Neural cell (in vitro differentiated cells): ENCODE measurements around the gene FKBP2. TPM values are rescaled to one million over a fixed set of nuclear protein-coding genes. Genes with fewer than 3 reads are reported as not detected.

Experiments
- H2AFZ ChIP-seq: fragments of 200-600, 300-800 bp; sonication (generic), shearing (Covaris generic); 2 replicates; pipeline ENCODE4 v1.6.0; 2014; ENCODE audit warnings: low read depth, mild to moderate bottlenecking, antibody characterized with exemption, low read length, moderate library complexity
- H3F3A ChIP-seq: fragments of 200-600 bp; shearing (Covaris generic); 2 replicates; pipeline ENCODE4 v1.6.1; 2016; ENCODE audit warnings: mild to moderate bottlenecking, moderate library complexity, mixed read lengths, antibody characterized with exemption, low read length; ENCODE audit not compliant: insufficient read depth, poor library complexity, severe bottlenecking
- H3K27ac ChIP-seq: fragments of 200-600, 300-800 bp; sonication (generic), shearing (Covaris generic); 2 replicates; pipeline ENCODE4 v1.5.1; 2014; ENCODE audit warnings: mild to moderate bottlenecking, low read length, moderate library complexity
- H3K27me3 ChIP-seq: fragments of 300-800, 200-600 bp; sonication (generic), shearing (Covaris generic); 2 replicates; pipeline ENCODE4 v1.6.0; 2014; ENCODE audit warnings: mild to moderate bottlenecking, low read depth, low read length, moderate library complexity; ENCODE audit not compliant: insufficient read depth
- H3K36me3 ChIP-seq: fragments of 300-800, 200-600 bp; sonication (generic), shearing (Covaris generic); 2 replicates; pipeline ENCODE4 v1.5.1; 2014; ENCODE audit warnings: mild to moderate bottlenecking, antibody characterized with exemption, low read length, moderate library complexity; ENCODE audit not compliant: insufficient read depth
- H3K4me2 ChIP-seq: fragments of 300-800, 200-600 bp; sonication (generic), shearing (Covaris generic); 2 replicates; pipeline ENCODE4 v1.6.0; 2014; ENCODE audit warnings: mild to moderate bottlenecking, low read length
- H3K4me3 ChIP-seq: fragments of 300-800, 200-600 bp; sonication (generic), shearing (Covaris generic); 2 replicates; pipeline ENCODE4 v1.5.1; 2014; ENCODE audit warnings: mild to moderate bottlenecking, low read length, moderate library complexity
- H3K79me2 ChIP-seq: fragments of 200-600 bp; shearing (Covaris generic); replicated peaks from 2 replicates; pipeline ENCODE4 v1.6.0; 2014; ENCODE audit warnings: mild to moderate bottlenecking, low read length, moderate library complexity; ENCODE audit not compliant: insufficient read depth
- H3K9ac ChIP-seq: fragments of 300-800, 200-600 bp; sonication (generic), shearing (Covaris generic); 2 replicates; pipeline ENCODE4 v1.6.1; 2016; ENCODE audit warnings: mild to moderate bottlenecking, low read length, mixed read lengths
- H3K9me2 ChIP-seq: fragments of 200-600 bp; shearing (Covaris generic); 2 replicates; pipeline ENCODE4 v1.6.1; 2016; ENCODE audit warnings: mild to moderate bottlenecking, low read length, mixed read lengths; ENCODE audit not compliant: insufficient read depth
- H3K9me3 ChIP-seq: fragments of 200-600, 300-800 bp; sonication (generic), shearing (Covaris generic); 2 replicates; pipeline ENCODE4 v1.6.1; 2016; ENCODE audit warnings: mild to moderate bottlenecking, mixed run types, low read length, moderate library complexity, mixed read lengths
- H4K20me1 ChIP-seq: fragments of 200-600 bp; shearing (Covaris generic); 2 replicates; pipeline ENCODE4 v1.6.1; 2016; ENCODE audit warnings: mild to moderate bottlenecking, mixed run types; ENCODE audit not compliant: insufficient read depth
- EP300 ChIP-seq: fragments of 450-650 bp; conservative IDR thresholded peaks from 2 replicates; pipeline ENCODE4 v1.6.1; 2014; ENCODE audit warnings: antibody characterized with exemption, mild to moderate bottlenecking, moderate library complexity; ENCODE audit not compliant: poor library complexity, severe bottlenecking
- EZH2 ChIP-seq: fragments of 200-600, 300-800 bp; shearing (Covaris generic), sonication (generic); IDR thresholded peaks from 2 replicates; pipeline ENCODE4 v1.6.1; 2014; ENCODE audit warnings: antibody characterized with exemption, low read length, borderline replicate concordance, mild to moderate bottlenecking; ENCODE audit not compliant: insufficient read depth, poor library complexity, severe bottlenecking
- MXI1 ChIP-seq: fragments of 450-650 bp; conservative IDR thresholded peaks from 2 replicates; pipeline ENCODE4 v1.6.1; 2014; ENCODE audit warnings: antibody characterized with exemption, mild to moderate bottlenecking; ENCODE audit not compliant: poor library complexity, severe bottlenecking
- POLR2AphosphoS5 ChIP-seq: IDR thresholded peaks from 2 replicates; pipeline ENCODE4 v1.6.1; 2012
- RAD21 ChIP-seq: fragments of 450-650 bp; conservative IDR thresholded peaks from 2 replicates; pipeline ENCODE4 v1.6.1; 2014; ENCODE audit warnings: antibody characterized with exemption, mild to moderate bottlenecking, moderate library complexity
- SMC3 ChIP-seq: fragments of 450-650 bp; conservative IDR thresholded peaks from 2 replicates; pipeline ENCODE4 v1.6.1; 2014; ENCODE audit warnings: antibody characterized with exemption, mild to moderate bottlenecking, moderate library complexity; ENCODE audit not compliant: poor library complexity
- TAF1 ChIP-seq: IDR thresholded peaks from 2 replicates; pipeline ENCODE4 v1.6.1; 2012; ENCODE audit warnings: low read depth
- polyA plus RNA-seq: library from polyadenylated mRNA; depleted of rRNA; stranded (reverse); fragments of >200 nt; gene quantifications from 2 replicates; pipeline ENCODE4 v1.2.3, GENCODE V29; 2014
- TF ChIP-seq, protein P1 (sequence below): fragments of 450-650 bp; IDR thresholded peaks from 2 replicates; pipeline ENCODE4 v1.5.1; 2014; ENCODE audit warnings: antibody characterized with exemption, mild to moderate bottlenecking, moderate library complexity; ENCODE audit not compliant: poor library complexity, severe bottlenecking
- TF ChIP-seq, protein P2 (sequence below): IDR thresholded peaks from 2 replicates; pipeline ENCODE4 v1.6.1; 2012; ENCODE audit warnings: borderline replicate concordance

Gene FKBP2
- polyA plus RNA-seq, 1 donor from 2014 or later = 47.4 TPM

DNA sequence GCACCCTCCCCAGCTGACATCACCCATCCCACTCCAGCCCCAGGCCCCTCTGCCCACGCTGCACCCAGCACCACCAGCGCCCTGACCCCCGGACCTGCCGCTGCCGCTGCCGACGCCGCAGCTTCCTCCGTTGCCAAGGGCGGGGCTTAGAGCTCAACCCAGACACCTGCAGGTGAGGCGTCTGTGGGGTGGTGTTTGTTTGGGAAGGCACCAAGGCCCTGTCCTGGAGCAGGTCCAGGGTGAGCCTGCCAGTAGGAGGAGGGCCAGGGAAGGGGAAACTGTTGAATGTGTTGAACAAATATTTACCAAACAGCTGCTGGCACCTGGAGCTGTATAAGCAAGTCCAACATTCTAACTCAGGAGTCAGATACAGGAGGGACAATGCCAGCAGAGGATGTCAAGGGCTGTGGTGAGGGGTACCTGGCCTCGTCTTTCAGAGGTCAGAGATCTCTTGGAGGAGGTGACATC is 3.4 kb upstream of the FKBP2 start:
- H4K20me1 ChIP-seq = no peaks in the 10 kb centered on the region
- H3K36me3 ChIP-seq = no peaks in the 10 kb centered on the region
- H3K9me3 ChIP-seq = no peaks in the 10 kb centered on the region
- H3K79me2 ChIP-seq = no peaks in the 10 kb centered on the region
- H3K9ac ChIP-seq = no peak overlapping the region
- no peaks in the 10 kb centered on the region for H3K9me2 ChIP-seq
- H3F3A ChIP-seq = no peaks in the 10 kb centered on the region
- H3K27me3 ChIP-seq = peaks cover 8% of the 10 kb centered on the region
- no peak overlapping the region for H2AFZ ChIP-seq
- no peak for TF ChIP-seq SMC3
- TF ChIP-seq EZH2 = no peak
- TF ChIP-seq, protein P1, sequence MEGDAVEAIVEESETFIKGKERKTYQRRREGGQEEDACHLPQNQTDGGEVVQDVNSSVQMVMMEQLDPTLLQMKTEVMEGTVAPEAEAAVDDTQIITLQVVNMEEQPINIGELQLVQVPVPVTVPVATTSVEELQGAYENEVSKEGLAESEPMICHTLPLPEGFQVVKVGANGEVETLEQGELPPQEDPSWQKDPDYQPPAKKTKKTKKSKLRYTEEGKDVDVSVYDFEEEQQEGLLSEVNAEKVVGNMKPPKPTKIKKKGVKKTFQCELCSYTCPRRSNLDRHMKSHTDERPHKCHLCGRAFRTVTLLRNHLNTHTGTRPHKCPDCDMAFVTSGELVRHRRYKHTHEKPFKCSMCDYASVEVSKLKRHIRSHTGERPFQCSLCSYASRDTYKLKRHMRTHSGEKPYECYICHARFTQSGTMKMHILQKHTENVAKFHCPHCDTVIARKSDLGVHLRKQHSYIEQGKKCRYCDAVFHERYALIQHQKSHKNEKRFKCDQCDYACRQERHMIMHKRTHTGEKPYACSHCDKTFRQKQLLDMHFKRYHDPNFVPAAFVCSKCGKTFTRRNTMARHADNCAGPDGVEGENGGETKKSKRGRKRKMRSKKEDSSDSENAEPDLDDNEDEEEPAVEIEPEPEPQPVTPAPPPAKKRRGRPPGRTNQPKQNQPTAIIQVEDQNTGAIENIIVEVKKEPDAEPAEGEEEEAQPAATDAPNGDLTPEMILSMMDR = no peak
- TF ChIP-seq MXI1 = no peak
- TF ChIP-seq RAD21 = no peak
- TF ChIP-seq TAF1 = no peak
- no peak for TF ChIP-seq POLR2AphosphoS5
- no peak overlapping the region for H3K27ac ChIP-seq
- no peak overlapping the region for H3K4me2 ChIP-seq
- no peak overlapping the region for H3K4me3 ChIP-seq

DNA sequence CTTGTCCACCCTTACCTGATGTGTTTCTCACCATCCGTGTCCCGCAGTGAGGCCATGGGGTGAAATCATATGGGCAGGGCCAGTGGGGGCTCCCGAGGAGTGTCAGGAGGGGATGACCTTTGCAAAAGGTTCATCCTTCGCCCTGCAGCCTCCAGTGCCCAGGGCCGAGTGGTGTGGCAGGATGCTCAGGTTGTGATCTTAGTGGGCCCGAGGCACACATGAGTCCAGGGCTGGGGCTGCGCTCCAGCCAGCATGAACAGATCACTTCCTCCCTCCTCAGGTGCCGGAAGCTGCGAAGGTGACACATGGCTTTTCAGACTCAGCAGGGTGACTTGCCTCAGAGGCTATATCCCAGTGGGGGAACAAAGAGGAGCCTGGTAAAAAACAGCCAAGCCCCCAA is 2.8 kb upstream of the FKBP2 start:
- no peak overlapping the region for H3K27ac ChIP-seq
- TF ChIP-seq, protein P2, sequence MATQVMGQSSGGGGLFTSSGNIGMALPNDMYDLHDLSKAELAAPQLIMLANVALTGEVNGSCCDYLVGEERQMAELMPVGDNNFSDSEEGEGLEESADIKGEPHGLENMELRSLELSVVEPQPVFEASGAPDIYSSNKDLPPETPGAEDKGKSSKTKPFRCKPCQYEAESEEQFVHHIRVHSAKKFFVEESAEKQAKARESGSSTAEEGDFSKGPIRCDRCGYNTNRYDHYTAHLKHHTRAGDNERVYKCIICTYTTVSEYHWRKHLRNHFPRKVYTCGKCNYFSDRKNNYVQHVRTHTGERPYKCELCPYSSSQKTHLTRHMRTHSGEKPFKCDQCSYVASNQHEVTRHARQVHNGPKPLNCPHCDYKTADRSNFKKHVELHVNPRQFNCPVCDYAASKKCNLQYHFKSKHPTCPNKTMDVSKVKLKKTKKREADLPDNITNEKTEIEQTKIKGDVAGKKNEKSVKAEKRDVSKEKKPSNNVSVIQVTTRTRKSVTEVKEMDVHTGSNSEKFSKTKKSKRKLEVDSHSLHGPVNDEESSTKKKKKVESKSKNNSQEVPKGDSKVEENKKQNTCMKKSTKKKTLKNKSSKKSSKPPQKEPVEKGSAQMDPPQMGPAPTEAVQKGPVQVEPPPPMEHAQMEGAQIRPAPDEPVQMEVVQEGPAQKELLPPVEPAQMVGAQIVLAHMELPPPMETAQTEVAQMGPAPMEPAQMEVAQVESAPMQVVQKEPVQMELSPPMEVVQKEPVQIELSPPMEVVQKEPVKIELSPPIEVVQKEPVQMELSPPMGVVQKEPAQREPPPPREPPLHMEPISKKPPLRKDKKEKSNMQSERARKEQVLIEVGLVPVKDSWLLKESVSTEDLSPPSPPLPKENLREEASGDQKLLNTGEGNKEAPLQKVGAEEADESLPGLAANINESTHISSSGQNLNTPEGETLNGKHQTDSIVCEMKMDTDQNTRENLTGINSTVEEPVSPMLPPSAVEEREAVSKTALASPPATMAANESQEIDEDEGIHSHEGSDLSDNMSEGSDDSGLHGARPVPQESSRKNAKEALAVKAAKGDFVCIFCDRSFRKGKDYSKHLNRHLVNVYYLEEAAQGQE = no peak
- TF ChIP-seq TAF1 (no peak), RAD21 (no peak), SMC3 (no peak), EP300 (no peak), MXI1 (no peak)
- TF ChIP-seq, protein P1 = no peak
- H3K9ac ChIP-seq = no peak overlapping the region

More for the DNA sequence above, 2.8 kb upstream of the FKBP2 start:
- Histone ChIP-seq H3K79me2 (no peaks in the 10 kb centered on the region), H3K4me2 (no peak overlapping the region), H3K36me3 (no peaks in the 10 kb centered on the region), H4K20me1 (no peaks in the 10 kb centered on the region), H3K27me3 (peaks cover 8% of the 10 kb centered on the region), H3K9me3 (no peaks in the 10 kb centered on the region), H3F3A (no peaks in the 10 kb centered on the region), H2AFZ (no peak overlapping the region), H3K9me2 (no peaks in the 10 kb centered on the region), H3K4me3 (no peak overlapping the region)
